SIG-M5 (cell line): ENCODE results near the gene SLC9A8.
"Not testable (repeated sequence)": the region's sequence is repeated elsewhere in the genome, so short reads cannot be mapped to it uniquely, and the experiment has no call there.

Experiments used
- DNase-seq: peaks from one replicate; lab custom pipeline; 2025; lab: John Stamatoyannopoulos, UW

SLC9A8 gene

GRCh38 chr20:49786668-49787370 is 25.8 kb upstream of the SLC9A8 start:
- DNase-seq: no peak

- no peak for DNase-seq
Measured at GRCh38 chr20:49787371-49788357, 25.0 kb upstream of the SLC9A8 start.

- DNase-seq: no peak
Measured at GRCh38 chr20:49790077-49790798, 22.4 kb upstream of the SLC9A8 start.

GRCh38 chr20:49791165-49791564 is 21.5 kb upstream of the SLC9A8 start:
- DNase-seq: no peak

- no peak for DNase-seq
Measured at GRCh38 chr20:49792006-49792405, 20.6 kb upstream of the SLC9A8 start.

DNA sequence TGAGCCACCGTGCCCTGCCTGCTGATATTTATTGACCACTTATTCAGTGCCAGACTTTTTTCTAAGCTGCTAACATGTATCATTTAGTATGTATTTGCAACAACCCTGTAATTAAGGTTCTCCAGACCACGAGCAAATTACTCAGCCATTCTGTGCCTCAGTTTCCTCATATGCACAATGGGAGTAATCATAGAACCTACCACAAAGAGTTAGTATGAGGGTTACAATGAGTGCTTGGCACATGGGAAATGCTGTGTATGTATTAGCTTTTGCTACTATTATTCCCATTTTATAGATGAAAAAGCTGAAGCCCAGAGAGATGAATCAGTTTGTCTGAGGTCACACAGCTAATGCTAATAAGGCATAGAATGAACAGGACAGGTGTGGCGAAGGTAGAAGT is 20.0 kb upstream of the SLC9A8 start:
- no peak for DNase-seq

GRCh38 chr20:49794336-49795134 is 18.1 kb upstream of the SLC9A8 start:
- peak; percentile 54 for DNase-seq

- no peak for DNase-seq
Measured at GRCh38 chr20:49795135-49795424, 17.5 kb upstream of the SLC9A8 start.

DNA sequence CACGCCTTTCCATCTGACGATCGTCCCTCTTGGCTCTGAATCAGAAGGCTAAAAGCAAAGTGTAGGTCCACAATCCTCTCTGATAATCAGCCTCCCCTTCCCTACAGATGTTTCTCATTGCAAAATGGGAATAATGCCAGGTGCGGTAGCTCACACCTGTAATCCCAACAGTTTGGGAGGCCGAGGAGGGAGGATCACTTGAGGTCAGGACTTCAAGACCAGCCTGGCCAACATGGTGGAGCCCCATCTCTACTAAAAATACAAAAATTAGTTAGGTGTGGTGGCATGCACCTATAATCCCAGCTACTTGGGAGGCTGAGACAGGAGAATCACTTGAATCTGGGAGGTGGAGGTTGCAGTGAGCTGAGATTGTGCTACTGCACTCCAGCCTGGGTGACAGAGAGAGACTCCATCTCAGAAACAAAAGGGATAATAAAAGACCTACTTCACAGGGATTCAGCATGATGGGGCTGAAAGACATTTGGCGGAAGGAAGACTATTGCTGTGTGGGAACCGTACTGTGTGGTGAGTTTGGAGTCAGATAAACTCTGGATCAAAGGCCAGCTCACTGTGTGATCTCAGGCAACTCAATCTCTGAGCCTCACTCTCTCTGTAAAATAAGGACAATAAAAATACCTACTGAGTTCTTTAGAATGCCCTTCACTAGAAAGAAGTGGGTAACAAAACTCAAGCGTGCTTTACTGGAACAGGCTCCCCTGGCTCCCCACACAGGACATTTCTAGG is 15.9 kb upstream of the SLC9A8 start:
- DNase-seq: no peak

GRCh38 chr20:49797344-49797615 is 15.3 kb upstream of the SLC9A8 start:
- no peak for DNase-seq

- DNase-seq: no peak
Measured at GRCh38 chr20:49798718-49799117, 13.9 kb upstream of the SLC9A8 start.

DNA sequence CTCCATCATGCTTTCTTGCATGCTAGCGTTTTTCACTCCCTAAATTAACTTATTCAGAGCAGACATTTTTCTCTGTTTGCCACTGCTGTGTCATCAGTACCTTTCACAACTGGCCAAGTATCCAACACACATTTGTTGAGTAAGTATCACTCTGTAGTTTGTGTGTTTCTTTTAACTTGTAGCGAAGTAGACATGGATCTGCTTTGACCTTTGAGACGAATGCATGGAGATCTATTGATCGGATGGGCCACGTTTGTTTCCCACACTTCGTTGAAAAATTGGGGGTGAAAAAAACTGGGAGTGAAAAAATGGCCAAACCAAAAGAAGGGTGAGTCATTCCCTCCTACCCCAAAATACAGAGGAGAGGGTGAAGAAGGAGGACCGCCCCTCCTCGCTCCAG is 12.9 kb upstream of the SLC9A8 start:
- DNase-seq: no peak

- DNase-seq: no peak
Measured at GRCh38 chr20:49803418-49803817, 9.2 kb upstream of the SLC9A8 start.

DNA sequence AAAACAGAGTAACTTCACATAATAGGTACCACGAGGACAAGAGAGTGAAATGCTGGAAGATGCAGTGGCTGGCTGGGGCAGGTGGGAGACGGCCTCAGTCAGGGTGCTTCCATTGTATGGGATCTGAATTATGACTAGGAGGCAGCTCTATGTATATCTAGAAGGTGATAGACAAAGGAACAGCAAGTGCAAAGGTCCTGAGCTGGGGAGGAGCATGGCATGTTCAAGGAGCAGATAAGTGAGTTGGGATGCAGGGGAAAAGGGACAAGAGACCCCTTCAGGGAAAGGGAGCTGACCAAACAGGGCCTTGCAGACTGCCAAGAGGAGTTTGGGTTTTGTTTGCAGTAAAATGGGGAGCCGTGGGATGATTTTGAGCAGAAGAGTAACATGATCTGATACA is 8.3 kb upstream of the SLC9A8 start:
- DNase-seq: no peak

DNA sequence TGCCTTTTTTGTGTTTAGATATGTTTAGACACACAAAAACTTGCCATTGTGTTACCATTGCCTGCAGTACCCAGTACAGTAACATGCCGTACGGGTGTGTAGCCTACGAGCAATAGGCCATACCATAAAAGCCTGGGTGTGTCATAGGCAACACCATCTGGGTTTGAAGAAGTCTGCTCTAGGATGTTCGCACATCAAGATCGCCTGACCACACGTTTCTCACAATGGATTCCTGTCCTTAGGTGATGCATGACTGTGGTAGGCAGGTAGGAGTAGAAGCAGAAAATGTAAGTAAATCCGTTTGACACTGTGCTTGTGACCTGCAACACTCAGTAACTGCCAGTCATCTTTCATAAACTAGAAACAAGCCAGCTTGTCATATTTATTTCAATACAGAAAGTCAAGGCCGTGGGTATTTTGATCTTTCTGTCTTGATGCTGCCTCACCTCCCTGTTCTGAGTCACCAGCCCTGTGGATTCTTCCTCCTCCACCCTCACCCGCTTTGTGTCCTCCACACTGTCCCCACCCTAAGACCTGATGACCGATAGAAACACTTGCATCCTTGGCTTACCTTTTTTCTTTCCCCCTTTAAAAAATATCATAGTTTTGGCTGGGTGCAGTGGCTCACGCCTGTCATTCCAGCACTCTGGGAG is 7.3 kb upstream of the SLC9A8 start:
- DNase-seq: not testable (repeated sequence)

GRCh38 chr20:49808753-49809152 is 3.9 kb upstream of the SLC9A8 start:
- DNase-seq: no peak

DNA sequence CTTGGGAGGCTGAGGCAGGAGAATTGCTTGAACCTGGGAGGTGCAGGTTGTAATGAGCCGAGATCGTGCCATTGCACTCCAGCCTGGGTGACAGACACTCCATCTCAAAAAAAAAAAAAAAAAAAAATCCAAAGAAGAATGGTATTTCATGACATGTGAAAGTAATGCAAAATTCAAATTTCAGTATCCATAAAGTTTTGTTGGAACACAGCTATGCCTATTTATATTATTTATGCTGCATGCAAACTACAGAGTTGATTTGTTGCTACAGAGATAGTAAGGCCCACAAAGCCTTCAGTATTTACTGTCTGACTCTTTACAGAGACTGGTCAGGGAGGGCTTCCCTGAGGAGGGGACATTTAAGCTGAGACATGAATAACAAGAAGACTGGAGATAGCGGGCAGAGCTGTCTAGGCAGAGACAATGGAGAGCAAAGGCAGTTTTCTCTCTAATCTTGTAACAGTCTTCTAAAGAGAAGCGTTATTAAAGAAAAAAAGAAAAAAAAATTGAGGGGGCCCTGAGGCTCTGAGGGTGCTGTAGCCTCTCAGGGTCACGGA is 2.7 kb upstream of the SLC9A8 start:
- no peak for DNase-seq

DNA sequence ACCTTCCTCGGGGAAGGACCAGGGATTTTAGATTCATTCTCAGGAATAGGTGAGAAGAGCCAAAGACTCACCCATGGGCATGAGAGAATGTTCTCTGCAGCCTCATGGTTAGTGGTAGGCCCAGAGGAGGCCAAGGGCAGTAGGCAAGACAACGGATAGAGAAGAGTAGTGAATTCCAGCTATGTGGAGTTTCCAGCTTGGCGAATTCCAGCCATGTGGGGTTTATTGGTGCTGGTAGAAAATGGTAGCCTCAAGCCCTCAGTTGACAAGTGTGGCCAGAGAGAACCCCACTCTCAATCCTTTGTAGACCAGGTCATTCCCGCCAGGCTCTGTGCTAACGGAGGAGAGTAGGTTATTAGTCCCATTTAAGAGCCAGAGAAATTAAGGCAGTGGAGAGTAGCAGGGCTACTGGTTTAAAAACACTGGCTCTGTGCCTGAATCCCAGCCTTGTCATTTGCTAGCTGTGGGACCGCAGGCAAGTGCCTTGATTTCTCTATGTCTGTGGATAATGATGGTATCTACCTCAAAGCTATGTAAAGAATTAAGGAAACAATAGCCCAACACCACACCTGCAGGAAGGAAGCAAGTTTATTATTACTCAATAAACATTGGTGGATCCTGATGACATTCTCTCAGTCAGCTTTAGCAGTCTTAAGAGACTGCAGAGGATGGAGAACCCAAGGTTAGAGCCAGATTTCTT is 2.0 kb upstream of the SLC9A8 start:
- no peak for DNase-seq

DNA sequence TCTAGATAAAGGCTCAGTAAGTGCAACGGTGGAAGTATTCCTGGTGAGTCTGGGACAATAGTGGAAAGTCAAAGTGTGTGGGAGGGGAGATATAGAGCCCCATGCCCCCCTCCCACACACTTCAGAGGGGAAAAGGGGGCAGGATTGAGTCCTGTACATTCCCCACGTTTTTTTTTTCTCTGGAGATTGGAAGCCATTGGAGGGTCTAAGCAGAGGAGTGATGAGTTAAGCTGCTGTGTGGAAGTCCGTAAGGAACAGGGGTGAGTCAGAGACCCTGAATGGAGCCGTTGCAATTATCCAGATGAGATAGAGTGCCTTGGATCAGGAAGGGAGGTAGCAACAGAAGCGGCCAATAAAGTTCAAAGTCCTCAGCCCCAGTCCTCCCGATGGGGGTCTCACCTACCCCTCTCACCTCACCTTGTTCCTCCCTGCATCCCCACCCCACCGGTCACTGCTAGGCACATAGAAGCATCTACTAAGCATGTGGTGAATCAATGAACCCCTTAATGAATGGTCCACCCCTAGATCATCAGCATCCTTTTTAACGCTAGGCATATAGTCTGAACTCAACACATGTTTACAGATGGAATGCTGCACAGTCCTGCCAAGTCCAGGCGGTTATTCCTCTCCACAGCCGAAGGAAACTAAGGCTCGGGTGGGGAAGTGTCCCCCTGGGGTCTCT is 662 bp upstream of the SLC9A8 start:
- DNase-seq: no peak
